Effector CD8-positive, alpha-beta T cell (primary cell): ENCODE data around the gene PLSCR2.
"Not testable (repeated sequence)": the region's sequence is repeated elsewhere in the genome, so short reads cannot be mapped to it uniquely, and the experiment has no call there.

Experiments used
- DNase-seq: peaks from one replicate; lab custom pipeline; 2025; lab: John Stamatoyannopoulos, UW
- total RNA-seq, 4 experiments: gene quantifications; one replicate each; lab custom pipeline; 2026; lab: John Stamatoyannopoulos, UW

Gene PLSCR2, protein sequence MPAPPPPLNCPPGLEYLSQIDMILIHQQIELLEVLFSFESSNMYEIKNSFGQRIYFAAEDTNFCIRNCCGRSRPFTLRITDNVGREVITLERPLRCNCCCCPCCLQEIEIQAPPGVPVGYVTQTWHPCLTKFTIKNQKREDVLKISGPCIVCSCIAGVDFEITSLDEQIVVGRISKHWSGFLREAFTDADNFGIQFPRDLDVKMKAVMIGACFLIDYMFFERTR
- 0 to 0.18 (median 0) reads per million in 4 experiments for total RNA-seq

DNA sequence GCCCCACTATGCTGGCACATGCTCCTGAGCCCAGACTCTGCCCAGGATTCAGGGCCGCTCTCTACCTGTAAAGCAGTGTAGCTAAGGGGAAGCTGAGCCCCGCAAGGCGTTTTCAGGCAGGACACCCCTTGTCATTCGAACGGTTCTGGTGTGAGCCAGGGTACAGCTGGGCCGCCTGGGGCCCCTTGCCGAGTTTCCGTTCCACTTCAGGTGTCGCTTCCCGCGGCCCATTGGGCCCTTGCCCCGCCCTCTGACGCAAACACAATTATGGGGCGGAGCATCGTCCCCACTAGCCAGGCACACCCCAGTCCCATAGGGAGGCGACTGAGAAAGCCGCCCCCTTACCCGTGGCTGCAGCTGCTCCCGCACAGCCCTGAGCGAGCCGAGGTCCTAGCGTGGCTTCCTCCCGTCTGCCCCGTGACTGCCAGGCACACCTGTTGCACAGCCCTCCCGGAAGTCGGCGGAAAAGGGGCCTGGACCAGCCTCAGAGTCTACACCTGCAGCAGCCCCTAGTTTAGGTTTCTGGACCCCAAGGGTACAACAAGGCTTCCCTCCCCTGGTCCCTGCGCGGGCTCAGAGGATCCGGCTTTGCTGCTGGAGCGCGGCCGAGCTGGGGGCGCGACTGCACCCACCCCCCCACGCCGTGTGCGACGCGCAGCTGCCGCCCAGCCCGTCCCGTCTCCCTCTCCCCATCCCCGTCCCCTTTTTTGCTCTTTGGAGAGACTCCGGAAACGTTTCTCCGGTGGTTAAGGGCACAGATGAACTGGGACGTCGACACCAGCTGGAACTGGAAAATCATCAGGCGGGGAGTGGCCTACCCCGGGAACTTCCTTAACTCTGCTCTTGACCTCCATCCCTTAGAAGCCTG, at the start of gene PLSCR2:
Gene PLSCR2 (minus strand): TSS at position 412 of the 868 bp plus-strand sequence. CDS start 9,657 bp downstream, outside the sequence.
- DNase-seq: peak; percentile 55

DNA sequence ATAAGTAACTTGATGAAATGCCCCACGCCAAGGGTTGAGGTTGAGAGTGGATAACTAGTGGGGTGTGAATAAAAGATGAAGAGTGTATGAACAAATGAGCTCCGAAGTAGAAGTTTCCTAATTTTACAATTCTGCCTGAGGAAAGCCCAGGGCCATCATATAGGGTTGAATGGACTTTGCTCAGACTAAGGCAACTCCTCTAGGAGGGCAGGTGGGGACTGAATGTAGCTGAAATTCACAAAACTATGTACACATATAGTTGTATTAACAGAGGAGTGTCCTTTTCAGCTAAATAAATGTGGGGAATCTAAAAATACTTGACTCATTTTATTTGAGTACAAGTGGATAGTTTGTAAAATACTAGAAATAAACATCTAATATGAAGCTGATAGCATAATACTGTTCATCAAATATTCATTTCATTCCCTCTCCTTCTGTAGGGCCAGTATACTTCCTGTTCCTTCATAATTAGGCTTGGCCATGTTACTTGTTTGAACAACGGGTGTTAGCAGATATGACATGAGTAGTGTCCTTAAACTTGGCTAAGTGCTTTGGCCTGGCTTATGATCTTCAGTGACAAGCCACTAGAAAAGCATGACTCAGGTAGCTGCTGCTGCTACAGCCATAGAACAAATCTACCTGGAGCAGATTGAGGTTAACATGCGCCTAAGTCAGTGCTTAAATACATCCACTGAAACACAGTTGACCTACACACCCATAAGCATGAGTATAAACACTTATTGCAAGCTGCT, 48.5 kb upstream of the PLSCR2 start:
- DNase-seq: no peak

DNA sequence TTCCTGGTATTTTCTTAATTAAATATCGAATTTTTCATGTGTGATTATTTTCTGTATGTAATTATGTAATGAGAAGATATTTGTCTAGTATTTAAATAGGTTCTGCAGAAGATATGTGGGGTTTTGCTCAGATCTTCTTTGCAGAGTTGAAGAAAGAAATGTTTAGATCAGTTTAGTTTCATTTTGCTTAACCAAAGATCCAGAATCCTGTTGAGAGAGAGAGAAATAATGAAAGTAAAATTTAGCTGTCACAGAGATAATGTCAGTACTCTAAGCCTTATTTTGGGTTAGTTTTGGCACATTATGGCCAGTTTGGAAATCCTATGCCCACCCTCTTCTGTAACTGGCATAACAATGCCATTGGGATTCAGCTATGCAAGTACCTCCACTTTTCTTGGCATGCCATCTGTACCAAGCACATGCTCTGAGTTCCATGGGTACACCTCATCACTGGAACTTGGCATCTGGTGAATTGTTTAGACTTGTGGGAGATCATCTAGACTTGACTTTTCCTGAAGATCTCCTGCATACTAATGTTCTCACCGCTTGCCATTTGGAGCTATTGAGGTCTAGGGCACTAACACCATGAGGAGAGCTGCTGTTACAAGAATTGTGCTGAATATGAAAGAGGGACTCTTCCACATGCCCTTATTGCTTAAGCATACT, 44.2 kb upstream of the PLSCR2 start:
- no peak for DNase-seq

DNA sequence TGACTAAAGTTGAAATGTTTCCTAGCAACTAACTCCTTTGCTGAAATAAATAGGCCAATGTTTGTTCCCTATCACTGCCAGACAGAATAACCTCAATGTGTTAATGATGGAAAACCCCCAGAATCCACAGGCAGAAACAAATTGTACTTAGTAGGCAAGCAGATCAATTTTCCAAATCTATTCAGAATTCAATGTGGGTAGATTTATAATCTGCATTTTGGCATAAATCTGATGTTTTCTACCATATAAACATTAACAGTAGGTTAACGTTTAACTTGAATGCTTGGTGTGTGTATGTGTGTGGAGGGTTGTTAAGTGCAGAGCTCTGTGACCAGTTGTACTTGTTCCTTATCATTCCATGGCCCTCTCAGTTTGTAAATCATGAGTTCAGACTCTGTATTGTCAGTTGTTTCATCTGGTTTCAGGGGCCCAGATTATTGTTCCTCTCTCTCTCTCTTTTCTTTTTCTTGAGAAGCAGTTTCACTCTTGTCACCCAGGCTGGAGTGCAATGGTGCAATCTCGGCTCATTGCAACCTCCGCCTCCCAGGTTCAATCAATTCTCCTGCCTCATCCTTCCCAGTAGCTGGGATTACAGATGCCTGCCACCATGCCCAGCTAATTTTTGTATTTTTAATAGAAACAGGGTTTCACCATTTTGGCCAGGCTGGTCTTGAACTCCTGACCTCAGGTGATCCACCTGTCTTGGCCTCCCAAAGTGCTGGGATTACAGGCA, 42.2 kb upstream of the PLSCR2 start:
- DNase-seq: no peak

DNA sequence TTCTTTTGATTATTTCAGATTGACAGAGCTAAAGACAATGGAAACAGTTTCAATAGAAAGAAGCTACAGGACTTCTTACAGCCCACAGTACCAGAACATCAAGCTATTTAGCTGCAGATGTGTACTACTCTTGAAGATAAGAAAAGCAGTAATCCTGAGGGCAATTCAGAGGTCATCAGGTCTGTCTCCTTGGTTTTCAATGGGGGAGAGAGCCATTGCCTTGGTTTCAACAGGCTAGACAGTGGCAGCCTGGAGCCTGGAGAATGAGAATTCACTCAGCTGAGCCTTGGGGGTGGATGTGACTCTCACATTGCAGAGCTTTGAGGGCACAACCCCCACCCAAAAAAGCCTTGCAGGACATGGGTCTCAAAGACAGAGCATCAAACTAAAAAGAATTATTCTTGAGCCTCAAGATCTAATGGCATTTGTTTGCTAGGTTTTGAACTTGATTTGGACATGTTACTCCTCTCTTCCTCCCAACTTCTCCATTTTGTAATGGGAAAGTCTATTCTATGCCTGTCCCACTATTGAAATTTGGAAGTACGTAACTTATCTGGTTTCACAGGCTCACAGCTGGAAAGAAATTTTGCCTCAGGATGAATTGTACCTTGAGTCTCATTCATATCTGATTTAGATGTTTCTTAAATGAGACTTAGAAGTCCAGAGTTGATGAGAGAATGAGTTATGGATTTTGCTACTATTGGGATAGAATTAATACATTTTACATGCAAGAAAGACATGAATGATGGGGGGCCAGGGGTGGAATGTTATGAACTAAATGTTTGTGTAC, 38.2 kb upstream of the PLSCR2 start:
- DNase-seq: no peak

DNA sequence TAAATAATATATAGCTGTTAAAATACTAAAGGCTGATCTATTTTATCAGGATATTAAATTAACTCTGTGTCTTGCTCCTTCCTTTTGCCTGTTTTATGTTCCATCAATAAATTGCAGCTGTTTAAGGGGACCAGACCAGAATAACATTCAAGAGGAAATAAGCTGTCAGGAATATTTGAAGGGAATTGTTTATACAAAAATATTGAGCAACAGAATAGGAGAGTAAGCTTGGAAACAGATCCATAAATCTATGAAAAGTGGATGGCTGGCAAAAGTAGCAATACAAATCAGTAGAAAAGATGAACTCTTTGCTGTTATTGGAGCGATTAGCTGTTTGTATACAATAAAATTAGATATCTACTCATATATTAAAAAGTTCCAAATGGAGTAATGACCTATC, 36.2 kb upstream of the PLSCR2 start:
- DNase-seq: no peak

DNA sequence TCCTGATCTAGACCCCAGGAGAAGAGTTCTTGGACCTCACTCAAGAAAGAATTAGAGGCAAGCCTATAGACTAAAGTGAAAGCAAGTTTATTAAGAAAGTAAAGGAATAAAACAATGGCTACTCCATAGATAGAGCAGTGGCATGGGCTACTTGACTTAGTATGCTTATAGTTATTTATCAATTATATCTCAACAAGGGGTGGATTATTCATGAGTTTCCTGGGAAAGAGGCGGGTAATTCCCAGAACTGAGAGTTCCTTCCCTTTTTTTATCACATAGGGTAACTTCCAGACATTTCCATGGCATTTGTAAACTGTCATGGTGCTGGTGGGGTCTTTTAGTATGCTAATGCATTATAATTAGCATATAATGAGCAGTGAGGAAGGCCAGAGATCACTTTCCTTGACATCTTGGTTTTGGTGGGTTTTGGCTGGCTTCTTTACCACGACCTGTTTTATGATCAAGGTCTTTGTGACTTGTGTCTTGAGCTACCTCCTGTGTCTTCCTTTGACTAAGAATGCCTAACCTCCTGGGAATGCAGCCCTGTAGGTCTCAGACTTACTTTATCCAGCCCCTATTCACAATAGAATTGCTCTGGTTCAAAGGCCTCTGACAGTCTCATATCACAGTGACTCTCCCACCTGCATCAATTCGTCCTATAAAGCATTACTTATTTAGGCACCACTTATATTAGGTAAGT, 35.3 kb upstream of the PLSCR2 start:
- DNase-seq: no peak

DNA sequence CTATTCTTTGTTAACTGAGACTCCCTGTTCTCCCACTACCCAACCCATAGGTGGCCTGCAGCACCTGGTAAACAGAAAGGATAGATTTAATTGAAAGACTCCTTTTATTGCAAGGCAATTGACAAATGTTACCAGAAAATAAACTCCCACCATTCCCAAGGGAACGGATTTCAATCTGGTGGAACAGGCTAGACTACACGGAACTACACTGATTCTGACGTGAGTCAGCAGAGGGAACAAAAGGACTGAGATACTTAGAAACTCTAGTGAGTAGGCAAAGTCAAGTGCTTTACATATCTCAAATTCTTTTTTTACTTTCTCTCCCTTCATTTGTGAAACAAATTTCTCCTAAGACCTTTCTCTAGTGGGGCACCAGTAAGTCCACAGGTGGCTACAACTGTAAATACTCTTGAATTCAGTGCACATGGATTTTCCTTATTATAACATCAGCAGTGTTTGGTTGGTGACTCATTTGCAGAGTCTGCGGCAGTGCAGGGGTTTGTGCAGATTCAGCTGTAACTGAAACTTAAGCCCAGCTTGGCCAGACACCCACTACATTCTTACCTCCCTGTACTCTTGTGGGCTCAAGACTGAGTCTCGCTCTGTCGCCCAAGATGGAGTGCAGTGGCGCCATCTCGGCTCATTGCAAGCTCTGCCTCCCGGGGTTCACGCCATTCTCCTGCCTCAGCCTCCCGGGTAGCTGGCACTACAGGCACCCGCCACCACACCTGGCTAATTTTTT, 34.3 kb upstream of the PLSCR2 start:
- DNase-seq: no peak

DNA sequence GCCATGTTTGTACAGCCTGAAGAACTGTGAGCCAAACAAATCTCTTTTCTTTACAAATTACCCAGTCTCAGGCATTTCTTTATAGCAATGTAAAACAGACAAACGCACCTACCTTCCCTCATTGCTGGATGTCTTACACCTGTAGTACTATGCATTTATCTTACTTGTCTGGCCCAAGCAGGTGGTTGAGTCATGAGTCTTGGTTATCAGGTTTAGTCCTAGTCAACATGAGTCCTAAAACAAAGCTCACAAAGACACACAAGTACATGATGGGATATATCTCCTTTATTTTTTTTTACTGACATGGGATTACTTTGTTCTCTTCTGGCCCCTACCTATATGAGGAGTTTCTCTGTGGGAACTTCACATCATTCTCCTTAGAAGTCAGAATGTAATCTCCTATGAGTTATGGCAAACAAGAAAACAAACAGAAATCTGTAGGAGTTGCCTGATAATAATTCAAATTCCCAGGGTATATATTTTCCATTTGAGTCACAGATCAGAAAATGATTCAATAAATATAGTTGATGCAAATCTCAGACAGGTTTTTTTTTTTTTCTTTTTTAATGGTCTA, 33.6 kb upstream of the PLSCR2 start:
- DNase-seq: no peak

DNA sequence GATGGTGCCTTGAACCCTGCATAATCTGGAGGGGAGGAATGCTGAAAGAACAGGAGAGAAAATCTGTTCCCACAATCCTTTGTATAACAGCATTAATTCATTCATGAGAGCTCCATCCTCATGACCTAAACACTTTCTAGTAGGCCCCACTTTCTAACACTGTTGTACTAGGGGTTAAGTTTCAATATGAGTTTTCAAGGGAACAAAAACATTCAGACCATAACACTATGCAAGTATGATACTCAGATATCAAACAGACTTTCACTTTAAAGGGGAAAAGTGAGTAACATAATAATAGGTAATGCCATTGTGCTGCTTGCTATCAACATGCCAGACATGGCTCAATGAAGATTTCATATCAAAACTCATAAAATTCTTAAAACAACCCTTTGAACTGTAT, 32.4 kb upstream of the PLSCR2 start:
- DNase-seq: no peak

DNA sequence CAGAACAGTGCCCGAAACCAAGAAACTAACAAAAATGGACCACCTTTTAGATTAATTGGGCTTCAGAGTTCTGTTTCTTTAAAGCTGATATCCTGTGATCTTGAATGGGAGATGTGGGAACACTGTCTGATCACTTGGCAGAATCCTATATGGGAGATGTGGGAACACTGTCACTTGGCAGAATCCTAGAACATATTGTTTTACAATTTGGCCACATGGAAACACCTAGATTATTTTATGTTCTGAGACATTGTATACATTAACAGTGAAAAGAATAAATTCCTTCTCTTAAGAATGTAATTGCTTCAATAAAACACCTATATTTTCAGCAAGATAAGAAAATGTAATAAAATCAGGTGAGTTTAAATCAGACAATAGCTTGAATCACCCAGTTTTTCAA, 30.3 kb upstream of the PLSCR2 start:
- no peak for DNase-seq

DNA sequence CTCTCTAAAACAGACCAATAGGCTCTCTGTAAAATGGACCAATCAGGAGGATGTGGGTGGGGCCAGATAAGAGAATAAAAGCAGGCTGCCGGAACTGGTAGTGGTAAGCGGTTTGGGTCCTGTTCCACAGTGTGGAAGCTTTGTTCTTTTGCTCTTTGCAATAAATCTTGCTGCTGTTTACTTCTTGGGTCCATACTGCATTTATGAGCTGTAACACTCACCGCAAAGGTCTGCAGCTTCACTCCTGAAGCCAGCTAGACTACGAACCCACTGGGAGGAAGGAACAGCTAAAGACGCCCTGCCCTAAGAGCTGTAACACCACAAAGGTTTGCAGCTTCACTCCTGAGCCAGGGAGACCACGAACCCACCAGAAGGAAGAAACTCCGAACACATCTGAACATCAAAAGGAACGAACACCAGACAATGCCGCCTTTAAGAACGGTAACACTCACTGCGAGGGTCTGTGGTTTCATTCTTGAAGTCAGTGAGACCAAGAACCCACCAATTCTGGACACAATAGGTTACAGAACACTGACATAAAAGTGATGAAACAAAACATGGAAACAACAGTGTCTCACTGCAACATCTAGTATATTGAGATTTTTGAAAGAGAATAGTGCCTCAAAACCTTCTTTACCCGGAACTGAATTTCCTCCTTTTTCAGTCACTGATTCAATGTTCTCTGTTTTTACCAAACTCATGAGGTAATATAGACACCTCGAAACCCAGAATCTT, 28.8 kb upstream of the PLSCR2 start:
- no peak for DNase-seq

DNA sequence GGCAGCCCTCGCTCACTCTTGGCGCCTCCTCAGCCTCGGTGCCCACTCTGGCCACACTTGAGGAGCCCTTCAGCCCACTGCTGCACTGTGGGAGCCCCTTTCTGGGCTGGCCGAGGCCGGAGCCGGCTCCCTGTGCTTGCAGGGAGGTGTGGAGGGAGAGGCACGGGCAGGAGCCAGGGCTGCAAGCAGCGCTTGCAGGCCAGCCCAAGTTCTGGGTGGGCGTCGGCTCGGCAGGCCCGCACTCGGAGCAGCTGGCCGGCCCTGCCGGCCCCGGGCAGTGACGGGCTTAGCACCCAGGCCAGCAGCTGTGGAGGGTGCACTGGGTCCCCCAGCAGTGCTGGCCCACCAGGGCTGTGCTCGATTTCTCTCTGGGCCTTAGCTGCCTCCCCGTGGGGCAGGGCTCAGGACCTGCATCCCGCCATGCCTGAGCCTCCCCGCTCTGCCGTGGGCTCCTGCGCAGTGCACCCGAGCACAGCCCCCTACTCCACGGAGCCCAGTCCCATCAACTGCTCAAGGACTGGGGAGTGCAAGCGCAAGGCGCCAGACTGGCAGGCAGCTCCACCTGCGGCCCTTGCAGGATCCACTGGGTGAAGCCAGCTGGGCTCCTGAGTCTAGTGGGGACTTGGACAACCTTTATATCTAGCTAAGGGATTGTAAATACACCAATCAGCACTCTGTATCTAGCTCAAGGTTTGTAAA, 27.9 kb upstream of the PLSCR2 start:
- DNase-seq: not testable (repeated sequence)

DNA sequence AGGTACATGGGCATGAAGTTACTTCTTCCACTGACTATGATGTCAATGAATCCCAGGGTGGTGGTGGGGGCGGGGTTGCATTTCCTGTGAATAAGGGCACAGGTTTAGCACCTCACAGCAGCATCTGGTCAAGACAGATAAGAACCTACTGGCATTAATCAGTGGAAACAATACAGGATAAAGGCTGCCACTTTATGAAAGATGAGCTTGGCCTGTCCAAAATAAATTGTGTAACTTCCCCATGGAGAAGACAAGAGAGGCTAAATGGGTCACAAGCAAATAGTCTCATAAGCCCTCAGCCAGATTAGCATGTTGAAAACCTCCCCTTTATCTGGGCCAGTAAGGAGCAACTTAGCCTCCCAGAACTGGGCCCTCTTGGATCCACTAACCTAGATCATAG, 27.4 kb upstream of the PLSCR2 start:
- no peak for DNase-seq

DNA sequence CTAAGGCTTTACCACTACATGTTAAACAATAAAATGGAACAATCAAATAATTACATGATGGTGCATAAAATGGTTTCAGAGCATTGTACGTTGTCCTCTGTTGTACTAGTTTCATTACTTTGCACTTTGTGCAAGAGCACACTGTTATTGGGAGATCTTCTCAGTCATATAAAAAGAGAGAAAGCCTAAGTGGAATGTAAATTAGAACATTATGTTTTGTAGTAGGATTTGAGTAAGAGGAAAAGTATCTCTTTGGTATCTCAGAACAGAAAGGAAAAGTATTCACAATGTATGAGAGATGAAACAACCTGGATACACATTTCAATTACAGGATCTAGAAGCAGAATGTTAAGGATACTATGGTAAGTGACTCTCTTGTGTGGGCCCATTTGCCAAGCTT, 26.9 kb upstream of the PLSCR2 start:
- DNase-seq: no peak

DNA sequence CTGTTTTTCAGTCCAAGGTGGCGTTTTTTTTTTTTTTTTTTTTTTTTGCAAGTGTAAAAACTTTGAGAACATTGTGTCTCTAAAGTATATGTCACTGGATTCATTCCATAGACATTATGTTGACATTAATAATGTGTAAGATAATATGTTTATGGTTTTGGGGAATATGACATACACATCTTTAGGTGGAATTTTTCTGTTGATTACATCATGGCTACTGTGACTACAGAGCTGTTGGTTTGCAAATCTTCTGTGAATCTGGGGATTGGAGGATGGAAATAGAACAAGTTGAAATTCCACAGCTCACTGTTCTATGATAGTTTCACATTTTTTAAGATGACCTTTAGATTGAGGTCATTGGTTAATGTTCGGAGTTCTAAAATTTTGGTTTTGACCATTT, 24.4 kb upstream of the PLSCR2 start:
- no peak for DNase-seq

DNA sequence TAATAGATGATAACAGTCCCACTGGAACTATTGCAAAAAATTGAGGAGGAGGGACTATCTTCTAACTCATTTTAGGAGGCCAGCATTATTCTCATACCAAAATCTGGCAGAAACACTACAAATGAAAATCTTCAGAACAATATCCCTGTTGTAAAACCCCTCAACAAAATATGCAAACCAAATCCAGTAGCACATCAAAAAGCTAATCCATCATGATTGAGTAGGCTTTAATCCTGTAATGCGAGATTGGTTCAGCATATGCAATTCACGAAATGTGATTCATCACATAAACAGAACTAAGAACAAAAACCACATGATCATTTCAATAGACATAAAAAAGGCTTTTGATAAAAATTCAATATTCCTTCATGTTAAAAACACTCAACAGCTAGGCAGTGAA, 23.9 kb upstream of the PLSCR2 start:
- no peak for DNase-seq

DNA sequence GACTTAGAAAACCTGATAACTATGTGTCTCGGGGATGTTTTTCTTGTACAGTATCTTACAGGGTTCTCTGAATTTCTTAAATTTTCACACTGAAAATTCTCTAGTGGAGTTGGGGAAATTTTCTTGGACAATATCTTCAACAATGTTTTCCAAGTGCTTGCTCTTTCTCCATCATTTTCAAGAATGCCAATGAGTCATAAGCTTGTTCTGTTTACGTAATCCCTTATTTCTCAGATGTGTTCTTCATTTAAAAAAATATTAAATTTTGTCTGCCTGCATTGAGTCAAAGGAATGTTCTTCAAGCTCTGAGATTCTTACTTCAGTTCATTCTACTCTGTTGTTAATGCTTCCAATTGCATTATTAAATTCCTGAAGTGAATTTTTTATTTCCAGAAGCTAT, 21.9 kb upstream of the PLSCR2 start:
- DNase-seq: no peak
